HG03558 (cell line): ENCODE data around the gene POLR2L.

Experiments
- ATAC-seq: cut with Tn5 transposase; IDR thresholded peaks from one replicate; pipeline ENCODE4 v1.9.1; 2021; ENCODE audit warnings: moderate number of reproducible peaks; ENCODE audit not compliant: unreplicated experiment; ENCODE audit errors: extremely low read depth

POLR2L gene

GRCh38 chr11:841981-842369 is 354 bp downstream of the POLR2L start:
- ATAC-seq, result no peak

DNA sequence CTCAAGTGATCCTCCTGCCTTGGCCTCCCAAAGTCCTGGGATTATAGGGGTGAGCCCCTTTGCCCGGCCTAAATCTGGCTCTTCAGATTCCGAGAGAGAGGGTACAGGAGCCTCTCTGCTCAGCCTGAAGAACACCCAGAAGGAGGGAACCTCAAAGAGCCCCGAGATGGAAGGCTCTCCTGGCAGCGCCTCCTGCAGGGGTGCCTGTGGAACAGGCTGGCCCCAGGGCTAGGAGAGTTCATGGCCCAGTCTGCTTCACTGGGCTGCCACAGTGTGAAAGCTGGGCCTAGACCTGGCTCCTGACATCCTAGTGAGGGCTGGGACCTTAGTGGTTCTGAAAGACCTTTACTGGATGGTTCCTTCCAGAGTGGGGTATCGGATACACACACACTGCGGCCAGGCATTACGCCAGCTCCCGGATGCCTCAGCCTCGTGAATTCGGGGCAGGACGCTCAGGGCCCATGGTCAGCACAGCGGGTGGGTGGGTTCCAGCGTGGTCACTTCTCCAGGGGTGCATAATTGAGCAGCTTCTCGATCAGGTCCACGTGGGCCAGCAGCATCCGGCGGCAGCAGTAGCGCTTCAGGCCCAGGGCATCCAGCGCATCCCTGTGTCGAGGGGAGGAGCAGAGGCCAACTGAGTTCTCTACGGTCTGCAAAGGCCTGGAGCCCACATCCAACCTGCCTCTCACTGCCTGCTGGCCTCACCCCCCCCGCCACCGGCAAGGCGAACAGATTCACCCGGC is 2.3 kb downstream of the POLR2L start:
- no peak for ATAC-seq

- no peak for ATAC-seq
Measured at GRCh38 chr11:839280-839623, 3.1 kb downstream of the POLR2L start.

- ATAC-seq, result no peak
Measured at GRCh38 chr11:838441-839279, 3.7 kb downstream of the POLR2L start.

- no peak for ATAC-seq
Measured at GRCh38 chr11:837990-838307, 4.4 kb downstream of the POLR2L start.

GRCh38 chr11:837189-837989 is 4.9 kb downstream of the POLR2L start:
- no peak for ATAC-seq

- no peak for ATAC-seq
Measured at GRCh38 chr11:836700-837099, 5.6 kb downstream of the POLR2L start.

DNA sequence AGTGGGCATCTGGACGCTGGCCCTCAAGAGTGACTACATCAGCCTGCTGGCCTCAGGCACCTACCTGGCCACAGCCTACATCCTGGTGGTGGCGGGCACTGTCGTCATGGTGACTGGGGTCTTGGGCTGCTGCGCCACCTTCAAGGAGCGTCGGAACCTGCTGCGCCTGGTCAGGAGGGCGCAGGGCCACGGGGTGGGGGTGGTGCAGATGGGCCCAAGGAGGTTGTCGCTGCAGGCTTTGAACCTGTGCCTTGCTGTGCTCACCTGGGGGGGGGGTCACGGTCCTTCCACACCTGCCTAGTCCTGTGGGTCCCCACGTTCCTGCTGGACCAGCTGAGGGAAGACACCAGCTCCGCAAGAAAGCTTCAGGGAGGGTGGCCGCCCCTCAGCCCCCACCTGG is 6.1 kb downstream of the POLR2L start:
- ATAC-seq, result no peak

- ATAC-seq, result no peak
Measured at GRCh38 chr11:834371-835316, 7.7 kb downstream of the POLR2L start.

DNA sequence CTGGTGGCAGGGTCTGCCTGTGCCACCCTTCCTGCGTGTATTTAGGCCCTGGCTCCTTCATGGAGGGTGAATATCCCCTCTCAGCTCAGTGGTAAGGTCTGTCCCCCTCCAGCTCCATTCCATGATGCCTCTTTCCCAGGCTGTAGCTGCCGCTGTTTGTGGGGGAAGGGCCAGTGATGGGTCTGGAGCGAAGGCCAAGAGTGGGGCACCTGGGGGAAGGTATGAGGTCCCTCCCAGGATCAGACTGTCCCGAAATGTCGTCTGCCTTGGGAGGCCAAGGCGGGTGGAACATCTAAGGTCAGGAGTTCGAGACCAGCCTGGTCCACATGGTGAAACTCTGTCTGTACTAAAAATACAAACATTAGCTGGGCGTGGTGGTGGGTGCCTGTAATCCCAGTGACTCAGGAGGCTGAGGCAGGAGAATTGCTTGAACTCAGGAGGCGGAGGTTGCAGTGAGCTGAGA is 8.4 kb downstream of the POLR2L start:
- no peak for ATAC-seq

DNA sequence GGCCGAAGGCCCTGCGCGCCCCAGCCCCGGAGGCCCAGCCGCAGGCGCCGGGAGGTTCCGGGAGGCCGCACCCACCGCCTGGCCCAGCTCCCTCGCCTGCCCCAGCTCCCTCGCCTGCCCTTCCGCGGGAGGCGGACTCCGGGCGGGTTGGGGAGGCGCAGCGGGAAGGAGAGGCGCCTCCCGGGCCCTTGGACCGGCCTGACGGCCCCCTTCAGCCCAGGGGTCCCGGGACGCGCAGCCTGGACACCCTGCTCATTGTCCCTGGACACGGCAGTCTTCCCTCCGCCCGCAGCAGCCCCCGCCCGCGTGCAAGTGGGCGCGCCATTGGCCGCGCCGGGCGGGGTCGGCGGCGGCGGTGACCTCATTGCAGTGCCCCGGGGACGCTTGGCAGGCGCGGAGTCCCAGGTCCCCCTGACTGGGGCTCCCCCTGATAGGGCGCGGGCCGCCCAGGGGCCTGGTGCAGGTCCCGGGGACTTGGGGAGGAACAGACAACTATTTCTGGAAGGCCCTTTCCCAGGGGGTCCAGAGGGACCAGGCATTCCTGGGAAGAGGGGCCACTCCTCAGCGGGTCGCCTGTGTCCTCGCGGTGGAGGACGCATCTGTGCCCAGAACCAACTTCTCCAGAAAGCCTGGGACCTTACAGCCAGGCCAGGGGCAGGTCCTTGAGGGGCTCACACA is 9.1 kb downstream of the POLR2L start:
- ATAC-seq, result no peak

- no peak for ATAC-seq
Measured at GRCh38 chr11:832529-833113, 9.7 kb downstream of the POLR2L start, which contains the start of gene CD151. TSS of gene CD151 (plus strand) at chr11:832952. CDS start at chr11:836070, 3,118 bp downstream.

DNA sequence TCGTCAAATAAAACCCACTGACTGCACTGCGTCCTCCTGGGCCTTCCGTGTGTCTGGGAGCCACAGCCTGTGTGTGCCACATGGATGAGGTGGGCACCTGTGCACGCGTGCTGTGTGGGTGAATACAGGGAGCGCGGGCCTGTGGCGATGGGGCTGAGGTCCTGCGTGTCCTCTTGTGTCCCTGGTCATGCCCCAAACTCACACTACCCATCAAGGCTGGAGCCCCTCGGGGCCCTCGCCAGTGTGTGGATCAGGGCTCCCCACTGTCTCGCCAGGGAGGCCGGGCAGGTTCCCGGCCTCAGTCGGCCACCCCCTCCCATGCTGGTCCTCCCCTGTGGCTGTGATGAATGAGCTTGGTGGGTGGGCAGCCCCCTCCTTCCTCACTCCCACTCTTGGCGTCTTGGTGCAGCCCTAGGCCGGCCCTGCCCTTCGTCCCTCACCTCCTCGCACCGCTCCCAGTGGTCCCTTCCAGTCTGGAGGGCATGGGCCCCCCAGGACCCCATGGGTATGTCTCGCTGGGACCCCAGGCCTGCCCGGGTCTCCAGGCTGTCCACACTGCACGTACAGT is 10.3 kb downstream of the POLR2L start:
- ATAC-seq, result no peak

GRCh38 chr11:831118-831864 is 11.0 kb downstream of the POLR2L start:
- no peak for ATAC-seq

DNA sequence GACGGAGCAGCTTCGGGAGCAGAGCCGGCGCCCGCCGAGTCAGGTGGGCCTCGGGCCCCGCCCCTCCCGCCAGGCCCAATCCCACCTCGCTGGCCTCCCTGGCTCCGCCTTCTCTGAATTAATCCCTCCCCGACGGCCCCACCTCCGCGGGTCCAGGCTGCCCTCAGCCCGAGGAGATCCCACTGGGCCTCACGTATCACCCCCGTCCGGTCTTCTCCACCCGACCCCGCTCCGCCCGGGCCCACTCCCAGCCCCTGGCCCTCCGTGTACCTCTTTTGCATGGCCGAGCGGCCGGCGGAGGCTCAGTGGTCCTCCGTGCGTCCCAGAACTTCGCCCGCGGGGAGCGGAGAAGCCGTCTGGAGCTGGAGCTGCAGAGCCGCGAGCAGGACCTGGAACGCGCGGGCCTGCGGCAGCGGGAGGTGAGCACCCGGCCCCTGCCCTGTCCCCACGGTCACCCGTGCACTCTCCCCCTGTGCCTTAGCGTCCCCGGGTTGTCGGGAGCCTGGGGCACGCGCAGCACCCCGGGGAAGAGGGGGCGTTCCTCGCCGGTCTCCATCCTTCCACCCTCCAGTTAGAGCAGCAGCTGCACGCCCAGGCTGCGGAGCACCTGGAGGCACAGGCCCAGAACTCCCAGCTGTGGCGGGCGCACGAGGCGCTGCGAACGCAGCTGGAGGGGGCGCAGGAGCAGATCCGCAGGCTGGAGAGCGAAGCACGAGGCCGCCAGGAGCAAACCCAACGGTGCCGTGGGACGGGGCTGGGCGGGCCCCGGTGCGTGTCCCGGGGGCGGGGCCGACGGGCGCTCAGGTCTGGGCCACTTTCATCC is 11.8 kb downstream of the POLR2L start:
- no peak for ATAC-seq

DNA sequence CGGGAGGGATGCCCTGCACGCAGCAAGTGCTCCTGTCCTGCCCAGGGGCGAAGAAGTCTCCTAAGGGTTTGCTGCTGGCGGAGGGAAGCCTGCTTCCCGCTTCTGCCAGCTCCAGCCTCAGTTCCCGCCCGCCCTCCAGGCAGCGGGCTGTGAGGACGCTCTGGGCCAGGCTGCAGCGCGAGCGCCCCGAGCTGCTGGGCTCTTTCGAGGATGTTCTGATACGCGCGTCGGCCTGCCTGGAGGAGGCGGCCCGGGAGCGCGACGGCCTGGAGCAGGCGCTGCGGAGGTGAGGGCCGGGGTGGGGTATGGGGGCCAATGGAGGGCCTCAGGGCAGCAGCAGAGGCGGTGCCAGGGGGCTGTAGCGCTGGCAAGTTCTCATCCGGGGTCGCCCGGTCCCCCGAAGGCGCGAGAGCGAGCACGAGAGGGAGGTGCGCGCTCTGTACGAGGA is 12.5 kb downstream of the POLR2L start:
- no peak for ATAC-seq
